Skeletal muscle satellite cell (primary cell): ENCODE results near the gene SMCO3.

ENCODE experiments used
- H3K27me3 ChIP-seq: 2 replicates; pipeline ENCODE4 v1.7.0; 2013; ENCODE audit warnings: low read length; ENCODE audit not compliant: control insufficient read depth, insufficient read depth
- H3K36me3 ChIP-seq: 2 replicates; pipeline ENCODE4 v1.7.0; 2013; ENCODE audit warnings: mild to moderate bottlenecking, control low read depth, low read length; ENCODE audit not compliant: insufficient read depth
- H3K4me1 ChIP-seq: 2 replicates; pipeline ENCODE4 v1.7.0; 2013; ENCODE audit warnings: low read length; ENCODE audit not compliant: control insufficient read depth, insufficient read depth
- H3K4me2 ChIP-seq: 2 replicates; pipeline ENCODE4 v1.7.0; 2013; ENCODE audit warnings: mild to moderate bottlenecking, low read length
- H3K4me3 ChIP-seq: 2 replicates; pipeline ENCODE4 v1.7.0; 2013; ENCODE audit warnings: low read length
- H3K9ac ChIP-seq: 2 replicates; pipeline ENCODE4 v1.7.0; 2013; ENCODE audit warnings: mild to moderate bottlenecking, low read depth, low read length, moderate library complexity
- H3K9me3 ChIP-seq: replicated peaks from 2 replicates; pipeline ENCODE4 v1.7.0; 2013; ENCODE audit warnings: mild to moderate bottlenecking, control low read depth, low read length

Gene SMCO3

GRCh38 chr12:14826491-14826890 is 12.5 kb upstream of the SMCO3 start:
- H3K9me3 ChIP-seq: no peaks in the 10 kb centered on the region
- no peaks in the 10 kb centered on the region for H3K27me3 ChIP-seq
- H3K36me3 ChIP-seq: no peaks in the 10 kb centered on the region
- no peak overlapping the region for H3K9ac ChIP-seq
- H3K4me1 ChIP-seq: peaks cover 7% of the 10 kb centered on the region
- no peak overlapping the region for H3K4me2 ChIP-seq
- no peak overlapping the region for H3K4me3 ChIP-seq

DNA sequence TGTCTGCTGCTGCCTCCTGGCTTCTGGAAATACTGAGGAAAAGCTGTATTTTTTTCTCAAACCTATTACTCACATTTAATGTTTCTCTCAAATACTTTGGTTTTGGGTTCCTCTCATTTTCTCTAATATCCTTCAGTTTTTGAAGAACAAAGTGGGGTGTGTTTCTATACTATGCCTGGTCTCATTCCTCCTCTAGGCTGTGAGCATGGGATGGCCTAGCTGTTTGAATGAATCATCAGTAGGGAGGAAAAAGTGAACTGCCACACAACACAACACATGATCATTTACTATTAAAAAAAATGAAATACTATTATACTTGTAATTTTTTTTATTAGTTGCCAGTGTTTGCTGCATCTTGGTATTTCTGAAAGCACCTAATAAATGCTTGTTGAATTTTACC is 11.3 kb upstream of the SMCO3 start:
- Histone ChIP-seq H3K4me3 (no peak overlapping the region), H3K9me3 (no peaks in the 10 kb centered on the region), H3K27me3 (no peaks in the 10 kb centered on the region), H3K36me3 (no peaks in the 10 kb centered on the region), H3K9ac (no peak overlapping the region), H3K4me1 (peaks cover 7% of the 10 kb centered on the region), H3K4me2 (no peak overlapping the region)

- Histone ChIP-seq H3K27me3 (no peaks in the 10 kb centered on the region), H3K4me1 (peaks cover 7% of the 10 kb centered on the region), H3K36me3 (no peaks in the 10 kb centered on the region), H3K4me3 (no peak overlapping the region), H3K4me2 (no peak overlapping the region), H3K9me3 (no peaks in the 10 kb centered on the region), H3K9ac (no peak overlapping the region)
Observed at GRCh38 chr12:14824012-14824634, 10.1 kb upstream of the SMCO3 start.

DNA sequence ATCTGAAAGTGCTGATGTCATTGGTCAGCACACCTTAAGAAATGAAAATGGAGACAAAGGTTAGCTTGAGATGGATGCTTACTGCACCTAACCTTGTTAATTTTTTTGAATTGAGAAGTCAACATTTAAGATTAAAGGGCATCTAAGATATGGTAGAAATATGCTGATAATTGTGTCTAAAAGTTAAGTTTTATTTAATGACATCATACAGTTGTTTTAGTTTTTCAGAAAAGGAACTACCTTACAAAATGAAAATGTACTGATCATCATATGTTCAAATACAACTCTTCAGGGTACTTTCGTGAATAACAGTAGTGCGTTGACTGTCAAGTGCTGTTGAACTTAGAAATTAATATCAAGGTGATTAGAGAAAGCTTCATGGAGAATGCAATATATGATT is 2.5 kb downstream of the SMCO3 start:
- Histone ChIP-seq H3K36me3 (no peaks in the 10 kb centered on the region), H3K4me2 (no peak overlapping the region), H3K27me3 (no peaks in the 10 kb centered on the region), H3K9ac (no peak overlapping the region), H3K9me3 (no peaks in the 10 kb centered on the region), H3K4me1 (no peaks in the 10 kb centered on the region), H3K4me3 (no peak overlapping the region)

DNA sequence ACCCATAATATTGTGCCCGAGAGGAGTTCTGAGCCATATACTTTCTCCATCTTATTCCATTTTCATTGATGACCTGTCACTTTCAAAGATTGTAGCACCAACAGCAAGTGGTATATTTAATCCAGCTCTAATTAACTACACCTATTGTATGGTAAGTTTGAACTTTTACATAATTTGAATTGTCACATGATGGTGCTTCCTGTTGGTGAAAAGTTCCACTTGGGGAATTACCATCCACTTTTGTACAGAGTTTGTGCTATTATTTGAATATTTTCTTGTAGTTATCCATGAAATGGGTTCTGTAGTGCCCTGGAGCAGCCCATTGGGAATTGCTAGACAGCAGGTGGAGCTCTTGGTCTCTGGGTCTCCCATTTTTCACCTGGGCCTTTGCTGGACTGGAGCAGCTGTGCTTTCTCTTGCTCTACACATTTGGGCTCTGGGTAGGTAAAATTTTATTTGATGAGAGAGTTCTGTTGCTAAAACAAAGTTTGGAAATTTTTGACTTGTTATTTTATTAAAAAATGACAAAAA is 3.0 kb downstream of the SMCO3 start:
- Histone ChIP-seq H3K27me3 (no peaks in the 10 kb centered on the region), H3K4me3 (no peak overlapping the region), H3K9ac (no peak overlapping the region), H3K9me3 (no peaks in the 10 kb centered on the region), H3K36me3 (no peaks in the 10 kb centered on the region), H3K4me2 (no peak overlapping the region), H3K4me1 (no peaks in the 10 kb centered on the region)

GRCh38 chr12:14810167-14810952 is 3.6 kb downstream of the SMCO3 start:
- Histone ChIP-seq H3K4me3 (no peak overlapping the region), H3K36me3 (no peaks in the 10 kb centered on the region), H3K4me2 (no peak overlapping the region), H3K9me3 (no peaks in the 10 kb centered on the region), H3K9ac (no peak overlapping the region), H3K4me1 (no peaks in the 10 kb centered on the region), H3K27me3 (no peaks in the 10 kb centered on the region)

DNA sequence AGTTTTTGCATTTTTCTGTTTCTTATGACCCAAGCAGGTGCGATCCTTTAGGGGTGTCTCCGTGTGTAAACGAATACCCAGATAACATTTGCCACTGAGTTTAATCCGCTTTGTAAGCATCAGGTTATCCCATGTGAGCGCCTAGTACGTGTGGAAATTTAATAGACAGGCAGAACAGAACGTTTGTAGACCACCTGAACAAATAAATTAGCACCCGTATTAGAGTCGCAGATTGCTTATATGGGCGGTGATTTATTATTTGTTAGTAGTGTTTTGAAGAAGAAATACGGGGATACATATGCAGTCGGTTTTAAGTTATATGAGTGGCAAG is 10.2 kb downstream of the SMCO3 start:
- Histone ChIP-seq H3K36me3 (peaks cover 10% of the 10 kb centered on the region), H3K4me3 (peak overlapping the region; percentile 85), H3K27me3 (no peaks in the 10 kb centered on the region), H3K4me1 (peaks cover 16% of the 10 kb centered on the region), H3K9ac (peak overlapping the region; percentile 97), H3K4me2 (peak overlapping the region; percentile 81), H3K9me3 (no peaks in the 10 kb centered on the region)

- H3K9me3 ChIP-seq: no peaks in the 10 kb centered on the region
- H3K4me1 ChIP-seq: peaks cover 16% of the 10 kb centered on the region
- H3K4me3 ChIP-seq: peak within 1 kb of the TSS; percentile 85
- peaks cover 14% of the 10 kb centered on the region for H3K36me3 ChIP-seq
- H3K4me2 ChIP-seq: peak within 1 kb of the TSS; percentile 86
- H3K9ac ChIP-seq: peak within 1 kb of the TSS; percentile 97
- no peaks in the 10 kb centered on the region for H3K27me3 ChIP-seq
Observed at GRCh38 chr12:14803011-14803829, 10.8 kb downstream of the SMCO3 start, which contains the start of the genes C12orf60 and WBP11. TSS of gene C12orf60 (plus strand) at chr12:14803670. CDS start at chr12:14822936, 19,266 bp downstream. TSS of gene WBP11 (minus strand) at chr12:14803478. CDS start at chr12:14801383, 2,095 bp downstream.

- Histone ChIP-seq H3K4me3 (peak overlapping the region; percentile 85), H3K9ac (peak overlapping the region; percentile 97), H3K27me3 (no peaks in the 10 kb centered on the region), H3K36me3 (peaks cover 20% of the 10 kb centered on the region), H3K9me3 (no peaks in the 10 kb centered on the region), H3K4me2 (peak overlapping the region; percentile 86), H3K4me1 (peaks cover 16% of the 10 kb centered on the region)
Observed at GRCh38 chr12:14802721-14803010, 11.3 kb downstream of the SMCO3 start.

- Histone ChIP-seq H3K4me1 (peaks cover 16% of the 10 kb centered on the region), H3K9me3 (no peaks in the 10 kb centered on the region), H3K36me3 (peaks cover 24% of the 10 kb centered on the region), H3K27me3 (no peaks in the 10 kb centered on the region), H3K4me2 (peak overlapping the region; percentile 86), H3K9ac (peak overlapping the region; percentile 97), H3K4me3 (peak overlapping the region; percentile 85)
Observed at GRCh38 chr12:14802247-14802646, 11.7 kb downstream of the SMCO3 start.

- Histone ChIP-seq H3K4me3 (no peak overlapping the region), H3K9me3 (no peaks in the 10 kb centered on the region), H3K27me3 (no peaks in the 10 kb centered on the region), H3K9ac (no peak overlapping the region), H3K4me1 (no peaks in the 10 kb centered on the region), H3K4me2 (no peak overlapping the region), H3K36me3 (peaks cover 77% of the 10 kb centered on the region)
Observed at GRCh38 chr12:14795028-14795448, 18.9 kb downstream of the SMCO3 start.
